Subcutaneous abdominal adipose tissue (tissue), 5 donors: ENCODE data around the gene FOXL1.

Source experiments
- H3K27ac ChIP-seq: one replicate; pipeline ENCODE4 v1.7.0; 2013; ENCODE audit warnings: low read depth, mild to moderate bottlenecking, inconsistent platforms, low read length, moderate library complexity
- H3K27me3 ChIP-seq, 5 donors: one replicate each; pipeline ENCODE4 v1.7.0; 2013; ENCODE audit warnings: low read length in 5 of 5, inconsistent platforms in 1 of 5; ENCODE audit not compliant: control insufficient read depth in 5 of 5, insufficient read depth in 4 of 5
- H3K36me3 ChIP-seq, 5 donors: one replicate each; pipeline ENCODE4 v1.7.0; 2013; ENCODE audit warnings: low read length in 5 of 5; ENCODE audit not compliant: control insufficient read depth in 5 of 5, insufficient read depth in 5 of 5
- H3K4me1 ChIP-seq, 5 donors: one replicate each; pipeline ENCODE4 v1.7.0; 2013; ENCODE audit warnings: low read length in 5 of 5, mild to moderate bottlenecking in 3 of 5, moderate library complexity in 1 of 5; ENCODE audit not compliant: control insufficient read depth in 5 of 5, insufficient read depth in 5 of 5
- H3K4me3 ChIP-seq, 5 donors: one replicate each; pipeline ENCODE4 v1.7.0; 2013; ENCODE audit warnings: low read length in 5 of 5, low read depth in 1 of 5
- H3K9ac ChIP-seq, 5 donors: one replicate each; pipeline ENCODE4 v1.7.0; 2013; ENCODE audit warnings: low read length in 5 of 5, mild to moderate bottlenecking in 4 of 5, moderate library complexity in 3 of 5
- H3K9me3 ChIP-seq, 5 donors: one replicate each; pipeline ENCODE4 v1.7.0; 2013; ENCODE audit warnings: low read length in 5 of 5; ENCODE audit not compliant: control insufficient read depth in 5 of 5
- donor health status: healthy.
- donor health status: healthy.
- donor health status: healthy.
- donor health status: healthy.
- donor health status: healthy.

Gene FOXL1

GRCh38 chr16:86602521-86602920 lies 24.2 kb downstream of the FOXL1 start:
- no peaks in the 10 kb centered on the region for H3K4me1 ChIP-seq
- H3K9me3 ChIP-seq = no peaks in the 10 kb centered on the region
- H3K36me3 ChIP-seq = no peaks in the 10 kb centered on the region
- H3K27me3 ChIP-seq = peaks cover 12 to 19% (median 13%) of the 10 kb centered on the region in 5 donors
- H3K4me3 ChIP-seq = no peak overlapping the region
- H3K9ac ChIP-seq = no peak overlapping the region
- no peak overlapping the region for H3K27ac ChIP-seq

- H3K27me3 ChIP-seq = peaks cover 9 to 15% (median 14%) of the 10 kb centered on the region in 5 donors
- no peaks in the 10 kb centered on the region for H3K36me3 ChIP-seq
- peak overlapping the region in 2 of 5 donors; percentile 4 to 24 for H3K9ac ChIP-seq
- H3K4me1 ChIP-seq = no peaks in the 10 kb centered on the region
- H3K9me3 ChIP-seq = no peaks in the 10 kb centered on the region
- H3K4me3 ChIP-seq = peak overlapping the region in 4 of 5 donors; percentile 10 to 20 (median 16)
- no peak overlapping the region for H3K27ac ChIP-seq
Measured at GRCh38 chr16:86604436-86605193, 26.3 kb downstream of the FOXL1 start.

- Histone ChIP-seq H3K36me3 (no peaks in the 10 kb centered on the region), H3K27ac (no peak overlapping the region), H3K9ac (no peak overlapping the region), H3K4me1 (peaks cover 0 to 2% (median 0%) of the 10 kb centered on the region in 5 donors), H3K27me3 (peaks cover 18 to 24% (median 22%) of the 10 kb centered on the region in 5 donors), H3K9me3 (no peaks in the 10 kb centered on the region), H3K4me3 (no peak overlapping the region)
Measured at GRCh38 chr16:86605950-86606349, 27.6 kb downstream of the FOXL1 start.

DNA sequence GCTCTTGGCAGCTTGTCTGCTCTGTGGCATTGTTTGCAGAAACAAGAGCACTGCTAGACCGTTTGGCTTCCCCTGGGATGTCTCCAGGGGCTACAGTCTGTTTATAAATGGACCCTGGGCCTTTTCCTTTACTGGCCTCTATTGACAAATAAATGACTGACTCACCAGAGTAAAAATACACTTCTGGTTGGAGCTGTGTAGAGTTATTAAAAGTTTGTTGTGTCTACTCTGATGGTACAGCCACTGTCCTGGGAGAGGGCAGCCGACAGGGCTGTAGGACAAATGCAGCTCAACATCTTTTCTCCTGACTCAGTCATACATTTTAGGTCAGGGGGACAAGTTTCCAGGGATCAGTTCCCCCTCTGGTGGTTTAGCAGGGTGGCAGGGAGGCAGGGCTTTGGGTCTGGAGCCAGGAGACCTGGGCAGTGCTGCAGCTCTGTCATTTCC lies 30.0 kb downstream of the FOXL1 start:
- Histone ChIP-seq H3K27me3 (peaks cover 23 to 32% (median 27%) of the 10 kb centered on the region in 5 donors), H3K9me3 (no peaks in the 10 kb centered on the region), H3K4me1 (peaks cover 0 to 6% (median 0%) of the 10 kb centered on the region in 5 donors), H3K4me3 (no peak overlapping the region), H3K9ac (no peak overlapping the region), H3K27ac (no peak overlapping the region), H3K36me3 (no peaks in the 10 kb centered on the region)

GRCh38 chr16:86609115-86609514 lies 30.8 kb downstream of the FOXL1 start:
- peaks cover 0 to 6% (median 0%) of the 10 kb centered on the region in 5 donors for H3K4me1 ChIP-seq
- H3K9me3 ChIP-seq = no peaks in the 10 kb centered on the region
- H3K27me3 ChIP-seq = peaks cover 22 to 32% (median 27%) of the 10 kb centered on the region in 5 donors
- no peaks in the 10 kb centered on the region for H3K36me3 ChIP-seq
- no peak overlapping the region for H3K4me3 ChIP-seq
- H3K27ac ChIP-seq = no peak overlapping the region
- no peak overlapping the region for H3K9ac ChIP-seq

- Histone ChIP-seq H3K4me3 (no peak overlapping the region), H3K27me3 (peaks cover 22 to 32% (median 24%) of the 10 kb centered on the region in 5 donors), H3K9me3 (no peaks in the 10 kb centered on the region), H3K27ac (no peak overlapping the region), H3K9ac (no peak overlapping the region), H3K4me1 (peaks cover 0 to 6% (median 0%) of the 10 kb centered on the region in 5 donors), H3K36me3 (no peaks in the 10 kb centered on the region)
Measured at GRCh38 chr16:86609661-86610060, 31.3 kb downstream of the FOXL1 start.

DNA sequence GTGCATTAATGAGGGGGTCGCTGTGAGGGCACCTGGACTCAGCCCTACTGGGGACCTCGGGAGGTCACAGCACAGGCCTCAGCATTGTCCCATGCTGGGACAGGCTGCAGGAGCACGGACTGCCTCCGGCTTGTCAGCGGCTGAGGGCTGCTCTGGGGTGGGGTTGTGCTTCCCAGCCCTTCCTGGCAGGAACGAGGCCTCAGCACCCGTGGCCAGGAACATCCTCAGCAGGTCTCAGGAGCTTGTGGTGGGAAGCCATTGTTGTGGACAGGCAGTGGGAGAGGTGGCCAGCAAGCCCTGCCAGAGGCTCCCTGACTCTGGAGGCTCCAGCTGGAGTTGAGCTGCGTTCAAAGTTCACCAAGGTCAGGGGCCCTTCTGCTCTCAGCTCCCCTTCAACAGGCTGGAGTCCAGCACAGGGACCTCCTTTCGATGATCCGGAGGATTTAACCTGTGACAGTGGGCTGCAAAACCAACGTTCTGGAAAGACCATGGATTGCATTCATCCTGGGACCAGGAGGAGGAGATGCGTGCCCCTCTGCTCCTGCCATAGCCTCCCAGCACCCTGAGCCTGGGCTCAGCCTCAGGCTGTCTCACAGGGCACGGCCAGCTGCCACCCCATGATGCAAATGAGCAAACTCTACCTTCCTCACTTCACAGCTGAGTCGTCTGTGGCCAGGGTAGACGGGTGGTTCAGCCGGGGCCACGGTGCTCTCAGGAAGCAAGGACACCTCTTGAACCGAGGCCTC lies 32.6 kb downstream of the FOXL1 start:
- peaks cover 16 to 29% (median 21%) of the 10 kb centered on the region in 5 donors for H3K27me3 ChIP-seq
- H3K9me3 ChIP-seq = peaks cover 0 to 5% (median 0%) of the 10 kb centered on the region in 5 donors
- H3K36me3 ChIP-seq = no peaks in the 10 kb centered on the region
- no peak overlapping the region for H3K4me3 ChIP-seq
- no peak overlapping the region for H3K9ac ChIP-seq
- H3K27ac ChIP-seq = no peak overlapping the region
- peaks cover 0 to 6% (median 0%) of the 10 kb centered on the region in 5 donors for H3K4me1 ChIP-seq

GRCh38 chr16:86611525-86611855 lies 33.1 kb downstream of the FOXL1 start:
- Histone ChIP-seq H3K4me3 (no peak overlapping the region), H3K27me3 (peaks cover 14 to 26% (median 21%) of the 10 kb centered on the region in 5 donors), H3K9me3 (peaks cover 0 to 5% (median 0%) of the 10 kb centered on the region in 5 donors), H3K4me1 (peaks cover 0 to 6% (median 0%) of the 10 kb centered on the region in 5 donors), H3K27ac (no peak overlapping the region), H3K36me3 (no peaks in the 10 kb centered on the region), H3K9ac (no peak overlapping the region)

GRCh38 chr16:86611941-86612340 lies 33.6 kb downstream of the FOXL1 start:
- no peak overlapping the region for H3K27ac ChIP-seq
- H3K27me3 ChIP-seq = peaks cover 14 to 26% (median 21%) of the 10 kb centered on the region in 5 donors
- H3K4me1 ChIP-seq = peaks cover 0 to 6% (median 0%) of the 10 kb centered on the region in 5 donors
- H3K9me3 ChIP-seq = peaks cover 0 to 5% (median 0%) of the 10 kb centered on the region in 5 donors
- no peaks in the 10 kb centered on the region for H3K36me3 ChIP-seq
- no peak overlapping the region for H3K4me3 ChIP-seq
- H3K9ac ChIP-seq = no peak overlapping the region

- H3K4me1 ChIP-seq = peaks cover 0 to 6% (median 0%) of the 10 kb centered on the region in 5 donors
- peaks cover 14 to 27% (median 24%) of the 10 kb centered on the region in 5 donors for H3K27me3 ChIP-seq
- H3K27ac ChIP-seq = no peak overlapping the region
- H3K9ac ChIP-seq = no peak overlapping the region
- H3K4me3 ChIP-seq = no peak overlapping the region
- no peaks in the 10 kb centered on the region for H3K36me3 ChIP-seq
- peaks cover 0 to 5% (median 0%) of the 10 kb centered on the region in 5 donors for H3K9me3 ChIP-seq
Measured at GRCh38 chr16:86614699-86615098, 36.4 kb downstream of the FOXL1 start.
